ENCODE measurements around the gene IGSF6. TPM values are rescaled to one million over a fixed set of nuclear protein-coding genes. Genes with fewer than 3 reads are reported as not detected.

The IGSF6 gene
- total RNA-seq, 1 donor = not detected

DNA sequence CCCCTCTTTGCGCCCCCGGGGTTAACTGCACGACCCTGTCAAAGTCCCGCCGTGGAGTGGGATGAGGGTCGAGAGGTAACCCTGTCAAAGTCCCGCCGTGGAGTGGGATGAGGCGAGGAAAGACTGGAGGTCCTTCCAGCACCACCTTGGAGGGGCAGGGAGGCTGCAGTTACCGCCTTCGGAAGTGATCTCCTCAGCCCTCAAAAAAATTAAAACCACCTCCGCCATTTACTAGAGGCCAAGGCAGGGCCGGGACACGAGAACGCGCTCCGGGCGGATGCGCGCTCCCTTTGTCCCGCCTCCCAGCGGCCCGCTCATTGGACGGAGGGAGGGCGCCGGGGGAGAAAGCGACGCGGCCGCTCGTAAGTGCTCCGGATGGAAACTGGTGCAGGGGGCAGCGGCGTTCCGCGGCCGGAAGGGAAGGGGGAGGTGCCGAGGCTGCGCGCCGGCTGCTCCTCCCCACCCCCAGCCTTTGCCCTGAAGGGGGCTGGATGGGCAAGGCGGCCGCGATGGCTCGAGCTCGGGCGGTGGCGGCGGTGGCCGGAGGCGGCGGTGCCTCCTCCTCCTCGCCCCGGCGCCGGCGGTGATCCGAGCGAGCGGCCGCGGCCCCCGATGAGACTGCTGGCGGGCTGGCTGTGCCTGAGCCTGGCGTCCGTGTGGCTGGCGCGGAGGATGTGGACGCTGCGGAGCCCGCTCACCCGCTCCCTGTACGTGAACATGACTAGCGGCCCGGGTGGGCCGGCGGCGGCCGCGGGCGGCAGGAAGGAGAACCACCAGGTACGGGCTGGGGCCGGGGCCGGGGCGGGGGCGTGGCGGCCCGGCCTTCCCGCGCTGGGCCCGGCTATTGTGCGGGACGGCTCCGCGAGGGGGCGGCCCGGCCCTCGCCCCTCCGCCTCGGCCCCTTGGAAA is 53.0 kb downstream of the IGSF6 start, which contains the start of gene METTL9:
METTL9 (plus strand) TSS at position 456 of the 909 bp plus-strand sequence; CDS start at position 613, 157 bp downstream.
- no peak for TF ChIP-seq CTCF (IDR thresholded peaks at IDR 0.05; ENCODE audit: insufficient read depth, low read depth, low read length)
- peak within 1 kb of the TSS; percentile 73 for H3K4me3 ChIP-seq (ENCODE audit: low read depth, low read length)
- peak; percentile 95 for DNase-seq (ENCODE audit: low read depth)

DNA sequence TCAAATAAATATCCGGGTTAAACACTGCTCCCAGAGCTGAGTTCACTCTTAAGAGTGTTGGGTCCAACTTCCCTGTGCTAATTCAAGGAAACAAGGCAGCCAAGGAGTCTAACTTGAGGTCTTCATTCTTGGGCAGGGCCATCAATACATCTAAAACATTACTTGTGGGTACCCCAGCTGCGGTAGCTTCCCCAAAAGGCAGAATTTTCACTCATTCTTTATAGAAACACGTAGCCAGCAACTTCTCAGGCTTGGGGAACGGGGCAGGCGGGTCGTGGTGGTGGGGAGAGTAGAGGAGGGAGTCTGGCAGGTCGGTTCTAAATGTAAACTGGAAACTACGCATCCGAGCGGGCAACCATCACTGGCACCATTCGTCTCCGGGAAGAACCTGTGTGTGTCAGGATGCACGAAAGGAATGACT is 53.7 kb downstream of the IGSF6 start:
- no peak for DNase-seq (ENCODE audit: low read depth)
- TF ChIP-seq CTCF (IDR thresholded peaks at IDR 0.05; ENCODE audit: insufficient read depth, low read depth, low read length) = no peak

DNA sequence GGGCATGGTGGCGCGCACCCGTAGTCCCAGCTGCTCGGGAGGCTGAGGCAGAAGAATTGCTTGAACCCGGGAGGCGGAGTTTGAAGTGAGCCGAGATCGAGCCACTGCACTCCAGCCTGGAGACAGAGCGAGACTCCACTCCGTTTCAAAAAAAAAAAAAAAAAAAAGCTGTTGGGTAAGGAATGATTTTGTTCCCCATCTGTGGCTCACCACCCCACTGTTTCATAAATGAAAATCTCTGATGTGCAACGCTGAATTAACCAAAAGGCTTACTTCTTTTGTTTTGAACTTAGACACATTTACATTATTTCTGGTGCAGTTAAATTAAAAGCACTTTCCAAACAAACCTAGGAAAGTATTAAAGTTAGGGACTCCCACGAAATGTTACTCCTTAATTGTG is 54.2 kb downstream of the IGSF6 start:
- H3K4me3 ChIP-seq (ENCODE audit: low read depth, low read length) = no peak overlapping the region
- TF ChIP-seq CTCF (IDR thresholded peaks at IDR 0.05; ENCODE audit: insufficient read depth, low read depth, low read length) = no peak
- DNase-seq (ENCODE audit: low read depth) = no peak

More for the DNA sequence above, 53.7 kb downstream of the IGSF6 start:
- H3K4me3 ChIP-seq (ENCODE audit: low read depth, low read length) = peak overlapping the region; percentile 73

- no peak for TF ChIP-seq CTCF (IDR thresholded peaks at IDR 0.05; ENCODE audit: insufficient read depth, low read depth, low read length)
- no peak for DNase-seq (ENCODE audit: low read depth)
- H3K4me3 ChIP-seq (ENCODE audit: low read depth, low read length) = no peak overlapping the region
These were observed 54.8 kb downstream of the IGSF6 start for GRCh38 chr16:21597561-21598030.

DNA sequence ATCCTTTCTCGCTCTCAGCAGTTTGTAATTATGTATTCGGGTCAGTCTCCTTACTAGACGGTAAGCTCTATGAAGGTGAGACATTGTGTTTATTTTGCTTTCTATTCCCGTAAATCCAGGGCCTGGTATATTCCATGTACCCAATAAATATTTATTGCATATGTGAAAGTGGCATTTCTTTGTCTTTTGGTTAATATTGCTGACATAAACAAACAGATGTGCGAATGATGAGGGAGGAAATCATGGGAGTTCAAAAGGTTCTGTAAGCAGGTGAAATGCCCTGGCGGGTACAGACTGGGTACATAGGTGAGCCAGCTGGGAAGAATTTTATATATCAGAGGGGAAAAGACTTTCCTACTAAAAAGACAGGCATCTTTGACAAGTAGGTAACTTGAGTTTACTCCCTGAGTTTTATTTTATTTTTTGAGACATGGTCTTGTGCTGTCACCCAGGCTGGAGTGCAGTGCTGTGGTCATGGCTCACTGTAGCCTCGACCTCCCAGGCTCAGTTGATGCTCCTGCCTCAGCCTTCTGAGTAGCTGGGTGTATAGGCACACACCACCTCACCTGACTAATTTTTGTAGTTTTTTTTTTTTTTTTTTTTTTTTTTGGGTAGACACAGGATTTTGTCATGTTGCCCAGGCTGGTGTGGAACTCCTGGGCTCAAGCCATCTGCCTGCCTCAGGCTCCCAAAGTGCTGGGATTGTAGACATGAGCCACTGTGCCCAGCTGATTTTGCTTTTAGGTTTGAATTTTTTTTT is 58.7 kb downstream of the IGSF6 start:
- H3K4me3 ChIP-seq (ENCODE audit: low read depth, low read length) = no peak overlapping the region
- TF ChIP-seq CTCF (IDR thresholded peaks at IDR 0.05; ENCODE audit: insufficient read depth, low read depth, low read length) = no peak
- DNase-seq (ENCODE audit: low read depth) = no peak

- no peak overlapping the region for H3K4me3 ChIP-seq (ENCODE audit: low read depth, low read length)
- TF ChIP-seq CTCF (IDR thresholded peaks at IDR 0.05; ENCODE audit: insufficient read depth, low read depth, low read length) = no peak
- DNase-seq (ENCODE audit: low read depth) = no peak
These were observed 60.2 kb downstream of the IGSF6 start for GRCh38 chr16:21592191-21592590.

All from fibroblast of villous mesenchyme (primary cell).